Osteoblast (primary cell): Measurements from ENCODE around the gene KIF2C. TPM values are rescaled to one million over a fixed set of nuclear protein-coding genes. Genes with fewer than 3 reads are reported as not detected.
A peak's percentile ranks its signal among the peaks of the same experiment; 100 is the strongest.

Experiments used
- DNase-seq: peaks from one replicate; pipeline ENCODE4 v3.0.0; 2011; ENCODE audit warnings: low spot score, mixed read lengths; ENCODE audit not compliant: insufficient read length; ENCODE audit errors: missing footprints
- H2AFZ ChIP-seq: 2 replicates; pipeline ENCODE4 v1.6.0; 2011; ENCODE audit warnings: mild to moderate bottlenecking, low read length
- H3K27ac ChIP-seq: 2 replicates; pipeline ENCODE4 v1.5.1; 2011; ENCODE audit warnings: mild to moderate bottlenecking, low read depth, low read length, moderate library complexity
- H3K27me3 ChIP-seq: 2 replicates; pipeline ENCODE4 v1.6.0; 2012; ENCODE audit warnings: mild to moderate bottlenecking, control low read depth, inconsistent platforms, low read length, moderate library complexity; ENCODE audit not compliant: insufficient read depth
- H3K36me3 ChIP-seq: 2 replicates; pipeline ENCODE4 v1.5.1; 2011; ENCODE audit warnings: mild to moderate bottlenecking, low read length, control low read depth, moderate library complexity; ENCODE audit not compliant: insufficient read depth
- H3K4me1 ChIP-seq: 2 replicates; pipeline ENCODE4 v1.5.1; 2011; ENCODE audit warnings: mild to moderate bottlenecking, low read length, control low read depth, moderate library complexity; ENCODE audit not compliant: insufficient read depth
- H3K4me2 ChIP-seq: 2 replicates; pipeline ENCODE4 v1.6.0; 2011; ENCODE audit warnings: mild to moderate bottlenecking, low read length; ENCODE audit not compliant: insufficient read depth
- H3K4me3 ChIP-seq: fragments of 200-600 bp; sonication (generic); 3 replicates; pipeline ENCODE4 v1.5.1; 2012; ENCODE audit warnings: mild to moderate bottlenecking, low read length, inconsistent platforms; ENCODE audit not compliant: insufficient read depth
- H3K79me2 ChIP-seq: 2 replicates; pipeline ENCODE4 v1.6.0; 2012; ENCODE audit warnings: mild to moderate bottlenecking, low read length, control low read depth, inconsistent platforms; ENCODE audit not compliant: insufficient read depth
- H3K9me3 ChIP-seq: 2 replicates; pipeline ENCODE4 v1.5.1; 2011; ENCODE audit warnings: low read depth, low read length, control low read depth
- H4K20me1 ChIP-seq: 2 replicates; pipeline ENCODE4 v1.6.0; 2012; ENCODE audit warnings: mild to moderate bottlenecking, low read length, control low read depth; ENCODE audit not compliant: insufficient read depth
- CTCF ChIP-seq: IDR thresholded peaks from 2 replicates; pipeline ENCODE4 v1.5.1; 2011; ENCODE audit warnings: mild to moderate bottlenecking, low read depth, low read length, moderate library complexity; ENCODE audit errors: extremely low read depth
- total RNA-seq: library from RNA; depleted of rRNA; stranded (reverse); fragments of >200 nt; gene quantifications from 2 replicates; pipeline ENCODE4 v1.2.3, GENCODE V29; 2012

The KIF2C gene
- total RNA-seq, 1 donor, result 3.3 TPM

GRCh38 chr1:44803062-44803311 lies 63.4 kb downstream of the KIF2C start:
- no peak for TF ChIP-seq CTCF
- H3K27ac ChIP-seq, result peak overlapping the region; percentile 66
- H2AFZ ChIP-seq, result no peak overlapping the region
- H3K9me3 ChIP-seq, result no peaks in the 10 kb centered on the region
- peaks cover 44% of the 10 kb centered on the region for H3K4me1 ChIP-seq
- peaks cover 50% of the 10 kb centered on the region for H3K79me2 ChIP-seq
- DNase-seq, result no peak
- H3K4me3 ChIP-seq, result peak overlapping the region; percentile 82
- H3K4me2 ChIP-seq, result peak overlapping the region; percentile 93
- peaks cover 19% of the 10 kb centered on the region for H4K20me1 ChIP-seq
- peaks cover 47% of the 10 kb centered on the region for H3K36me3 ChIP-seq
- H3K27me3 ChIP-seq, result no peaks in the 10 kb centered on the region

GRCh38 chr1:44803312-44804095 lies 63.9 kb downstream of the KIF2C start:
- peak; percentile 60 for DNase-seq
- Histone ChIP-seq H3K4me2 (peak overlapping the region; percentile 93), H3K9me3 (no peaks in the 10 kb centered on the region), H3K4me3 (peak overlapping the region; percentile 82), H3K4me1 (peaks cover 49% of the 10 kb centered on the region), H3K27ac (peak overlapping the region; percentile 66), H4K20me1 (peaks cover 19% of the 10 kb centered on the region), H3K27me3 (no peaks in the 10 kb centered on the region), H3K79me2 (peaks cover 50% of the 10 kb centered on the region), H3K36me3 (peaks cover 47% of the 10 kb centered on the region), H2AFZ (no peak overlapping the region)
- TF ChIP-seq CTCF, result no peak

DNA sequence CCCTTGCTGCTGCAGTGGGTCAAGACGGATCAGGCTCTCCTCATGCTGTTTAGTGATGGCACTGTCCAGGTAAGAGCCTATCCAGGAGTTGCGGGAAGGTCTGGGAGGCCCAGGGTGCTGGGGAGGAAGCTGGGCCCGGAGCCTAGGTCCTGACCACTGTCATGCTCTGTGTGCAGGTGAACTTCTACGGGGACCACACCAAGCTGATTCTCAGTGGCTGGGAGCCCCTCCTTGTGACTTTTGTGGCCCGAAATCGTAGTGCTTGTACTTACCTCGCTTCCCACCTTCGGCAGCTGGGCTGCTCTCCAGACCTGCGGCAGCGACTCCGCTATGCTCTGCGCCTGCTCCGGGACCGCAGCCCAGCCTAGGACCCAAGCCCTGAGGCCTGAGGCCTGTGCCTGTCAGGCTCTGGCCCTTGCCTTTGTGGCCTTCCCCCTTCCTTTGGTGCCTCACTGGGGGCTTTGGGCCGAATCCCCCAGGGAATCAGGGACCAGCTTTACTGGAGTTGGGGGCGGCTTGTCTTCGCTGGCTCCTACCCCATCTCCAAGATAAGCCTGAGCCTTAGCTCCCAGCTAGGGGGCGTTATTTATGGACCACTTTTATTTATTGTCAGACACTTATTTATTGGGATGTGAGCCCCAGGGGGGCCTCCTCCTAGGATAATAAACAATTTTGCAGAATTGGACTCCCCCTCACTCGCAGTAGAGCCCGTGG lies 65.8 kb downstream of the KIF2C start:
- Histone ChIP-seq H3K9me3 (no peaks in the 10 kb centered on the region), H3K4me1 (peaks cover 66% of the 10 kb centered on the region), H3K27me3 (no peaks in the 10 kb centered on the region), H3K4me2 (no peak overlapping the region), H3K4me3 (no peak overlapping the region), H3K79me2 (peaks cover 60% of the 10 kb centered on the region), H3K36me3 (peaks cover 55% of the 10 kb centered on the region), H3K27ac (peak overlapping the region; percentile 29), H2AFZ (no peak overlapping the region), H4K20me1 (peaks cover 19% of the 10 kb centered on the region)
- peak; percentile 44 for DNase-seq
- no peak for TF ChIP-seq CTCF

DNA sequence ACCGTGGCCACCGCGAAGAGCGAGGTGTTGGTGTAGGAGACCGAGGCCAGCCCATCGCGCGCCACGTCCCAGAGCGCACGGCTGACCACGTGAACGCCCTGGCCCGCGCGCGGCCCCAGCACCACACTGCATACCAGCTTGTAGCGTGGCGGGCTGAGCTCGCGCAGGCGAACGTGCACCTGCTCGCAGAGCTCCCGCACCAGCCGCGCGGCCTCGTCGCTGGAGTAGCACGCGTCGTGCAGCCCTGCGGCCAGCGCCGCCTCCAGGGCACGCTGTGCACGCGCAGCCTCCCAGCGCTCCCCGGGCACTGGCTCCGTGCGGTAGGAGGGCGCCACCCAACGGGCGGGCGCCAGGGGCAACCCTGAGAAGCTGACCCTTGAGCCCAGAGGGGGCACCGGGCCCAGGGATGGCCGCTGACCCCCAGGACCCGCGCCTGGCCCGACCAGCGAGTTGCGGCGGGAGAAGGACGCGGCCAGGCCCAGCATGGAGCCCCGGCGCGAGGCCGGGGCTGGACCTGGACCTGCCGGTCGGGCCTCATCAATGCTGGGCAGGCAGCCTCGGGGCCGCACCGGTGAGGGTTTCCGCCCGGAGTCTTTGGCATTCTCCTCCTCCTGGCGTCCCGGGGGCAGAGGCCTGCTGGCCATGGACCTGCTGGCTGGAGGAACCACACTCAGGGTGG lies 66.5 kb downstream of the KIF2C start:
- H3K79me2 ChIP-seq, result peaks cover 56% of the 10 kb centered on the region
- H3K9me3 ChIP-seq, result no peaks in the 10 kb centered on the region
- H3K4me3 ChIP-seq, result no peak overlapping the region
- H3K4me1 ChIP-seq, result peaks cover 73% of the 10 kb centered on the region
- peak; percentile 74 for DNase-seq
- no peak overlapping the region for H2AFZ ChIP-seq
- H4K20me1 ChIP-seq, result peaks cover 15% of the 10 kb centered on the region
- H3K4me2 ChIP-seq, result no peak overlapping the region
- no peak for TF ChIP-seq CTCF
- H3K27me3 ChIP-seq, result no peaks in the 10 kb centered on the region
- H3K27ac ChIP-seq, result peak overlapping the region; percentile 99
- H3K36me3 ChIP-seq, result peaks cover 57% of the 10 kb centered on the region
